GM19395 (cell line): ENCODE results near the gene MEIS2.

Source experiments
- ATAC-seq: cut with Tn5 transposase; IDR thresholded peaks from one replicate; pipeline ENCODE4 v1.9.1; 2021; ENCODE audit warnings: mild to moderate bottlenecking, moderate library complexity; ENCODE audit not compliant: unreplicated experiment

MEIS2 gene

GRCh38 chr15:36903922-36904556 lies 196.3 kb downstream of the MEIS2 start:
- ATAC-seq = no peak

GRCh38 chr15:36903195-36903594 lies 197.2 kb downstream of the MEIS2 start:
- no peak for ATAC-seq

GRCh38 chr15:36901012-36901411 lies 199.3 kb downstream of the MEIS2 start:
- ATAC-seq = no peak

- no peak for ATAC-seq
Measured at GRCh38 chr15:36899696-36900095, 200.7 kb downstream of the MEIS2 start.

GRCh38 chr15:36898536-36899126 lies 201.7 kb downstream of the MEIS2 start:
- ATAC-seq = no peak

- no peak for ATAC-seq
Measured at GRCh38 chr15:36897834-36898233, 202.5 kb downstream of the MEIS2 start.

GRCh38 chr15:36896949-36897348 lies 203.4 kb downstream of the MEIS2 start:
- ATAC-seq = no peak

GRCh38 chr15:36894075-36894474 lies 206.3 kb downstream of the MEIS2 start:
- no peak for ATAC-seq

GRCh38 chr15:36893276-36893675 lies 207.1 kb downstream of the MEIS2 start:
- ATAC-seq = no peak

- no peak for ATAC-seq
Measured at GRCh38 chr15:36888011-36888992, 212.0 kb downstream of the MEIS2 start.

GRCh38 chr15:36887214-36887961 lies 213.0 kb downstream of the MEIS2 start:
- ATAC-seq = no peak

- no peak for ATAC-seq
Measured at GRCh38 chr15:36886701-36887100, 213.6 kb downstream of the MEIS2 start.

- ATAC-seq = no peak
Measured at GRCh38 chr15:36886191-36886590, 214.2 kb downstream of the MEIS2 start.

- ATAC-seq = no peak
Measured at GRCh38 chr15:36885771-36886170, 214.6 kb downstream of the MEIS2 start.

- ATAC-seq = no peak
Measured at GRCh38 chr15:36884936-36885635, 215.3 kb downstream of the MEIS2 start.

GRCh38 chr15:36884518-36884875 lies 215.9 kb downstream of the MEIS2 start:
- ATAC-seq = no peak

GRCh38 chr15:36883713-36884517 lies 216.4 kb downstream of the MEIS2 start:
- ATAC-seq = peak; percentile 75

- ATAC-seq = no peak
Measured at GRCh38 chr15:36882487-36883131, 217.7 kb downstream of the MEIS2 start.

- ATAC-seq = no peak
Measured at GRCh38 chr15:36882056-36882455, 218.3 kb downstream of the MEIS2 start.
